ENCODE measurements around the gene PLEKHA8. TPM values are rescaled to one million over a fixed set of nuclear protein-coding genes. Genes with fewer than 3 reads are reported as not detected.
A peak's percentile ranks its signal among the peaks of the same experiment; 100 is the strongest.
"Not testable (repeated sequence)": the region's sequence is repeated elsewhere in the genome, so short reads cannot be mapped to it uniquely, and the experiment has no call there.

Gene PLEKHA8
- total RNA-seq, 1 donor from 2014 or later = 43.8 TPM

GRCh38 chr7:30049173-30049572, 21.0 kb downstream of the PLEKHA8 start:
- no peak for DNase-seq (ENCODE audit: low spot score)
- no peak overlapping the region for H3K4me3 Mint-ChIP-seq (ENCODE audit: unreplicated experiment)
- no peaks in the 10 kb centered on the region for H3K4me1 Mint-ChIP-seq (ENCODE audit: unreplicated experiment)
- no peak overlapping the region for H3K27ac Mint-ChIP-seq (ENCODE audit: unreplicated experiment)
- H3K27me3 Mint-ChIP-seq (ENCODE audit: unreplicated experiment) = no peaks in the 10 kb centered on the region
- no peaks in the 10 kb centered on the region for H3K9me3 Mint-ChIP-seq (ENCODE audit: unreplicated experiment)
- TF ChIP-seq CTCF (IDR thresholded peaks at IDR 0.05; ENCODE audit: unreplicated experiment) = no peak
- H3K36me3 Mint-ChIP-seq (ENCODE audit: low read depth, unreplicated experiment) = peaks cover 38% of the 10 kb centered on the region

GRCh38 chr7:30053068-30053467, 24.9 kb downstream of the PLEKHA8 start:
- H3K27ac Mint-ChIP-seq (ENCODE audit: unreplicated experiment) = no peak overlapping the region
- H3K9me3 Mint-ChIP-seq (ENCODE audit: unreplicated experiment) = no peaks in the 10 kb centered on the region
- no peak overlapping the region for H3K4me3 Mint-ChIP-seq (ENCODE audit: unreplicated experiment)
- H3K4me1 Mint-ChIP-seq (ENCODE audit: unreplicated experiment) = no peaks in the 10 kb centered on the region
- H3K36me3 Mint-ChIP-seq (ENCODE audit: low read depth, unreplicated experiment) = peaks cover 37% of the 10 kb centered on the region
- no peak for TF ChIP-seq CTCF (IDR thresholded peaks at IDR 0.05; ENCODE audit: unreplicated experiment)
- no peaks in the 10 kb centered on the region for H3K27me3 Mint-ChIP-seq (ENCODE audit: unreplicated experiment)
- no peak for DNase-seq (ENCODE audit: low spot score)

- Mint-ChIP-seq H3K9me3 (ENCODE audit: unreplicated experiment) (no peaks in the 10 kb centered on the region), H3K4me1 (ENCODE audit: unreplicated experiment) (no peaks in the 10 kb centered on the region), H3K27ac (ENCODE audit: unreplicated experiment) (no peak overlapping the region), H3K4me3 (ENCODE audit: unreplicated experiment) (no peak overlapping the region), H3K36me3 (ENCODE audit: low read depth, unreplicated experiment) (peaks cover 32% of the 10 kb centered on the region), H3K27me3 (ENCODE audit: unreplicated experiment) (no peaks in the 10 kb centered on the region)
- DNase-seq (ENCODE audit: low spot score) = no peak
- TF ChIP-seq CTCF (IDR thresholded peaks at IDR 0.05; ENCODE audit: unreplicated experiment) = no peak
These were observed 29.5 kb downstream of the PLEKHA8 start for GRCh38 chr7:30057741-30058140.

GRCh38 chr7:30061786-30062185, 33.6 kb downstream of the PLEKHA8 start:
- H3K9me3 Mint-ChIP-seq (ENCODE audit: unreplicated experiment); H3K4me3 Mint-ChIP-seq (ENCODE audit: unreplicated experiment); H3K27me3 Mint-ChIP-seq (ENCODE audit: unreplicated experiment); H3K4me1 Mint-ChIP-seq (ENCODE audit: unreplicated experiment); H3K27ac Mint-ChIP-seq (ENCODE audit: unreplicated experiment): not testable (repeated sequence)
- peak; percentile 38 for TF ChIP-seq CTCF (IDR thresholded peaks at IDR 0.05; ENCODE audit: unreplicated experiment)
- peak; percentile 28 for DNase-seq (ENCODE audit: low spot score)
- H3K36me3 Mint-ChIP-seq (ENCODE audit: low read depth, unreplicated experiment) = peaks cover 37% of the 10 kb centered on the region

- Mint-ChIP-seq H3K9me3 (ENCODE audit: unreplicated experiment) (no peaks in the 10 kb centered on the region), H3K4me3 (ENCODE audit: unreplicated experiment) (no peak overlapping the region), H3K27me3 (ENCODE audit: unreplicated experiment) (no peaks in the 10 kb centered on the region), H3K27ac (ENCODE audit: unreplicated experiment) (no peak overlapping the region), H3K36me3 (ENCODE audit: low read depth, unreplicated experiment) (peaks cover 31% of the 10 kb centered on the region), H3K4me1 (ENCODE audit: unreplicated experiment) (no peaks in the 10 kb centered on the region)
- peak; percentile 33 for TF ChIP-seq CTCF (IDR thresholded peaks at IDR 0.05; ENCODE audit: unreplicated experiment)
- no peak for DNase-seq (ENCODE audit: low spot score)
These were observed 34.4 kb downstream of the PLEKHA8 start for GRCh38 chr7:30062587-30062986.
